HG02763 (cell line): ENCODE data around the gene GBP2.

Experiments used
- ATAC-seq: cut with Tn5 transposase; IDR thresholded peaks from one replicate; pipeline ENCODE4 v1.9.1; 2021; ENCODE audit warnings: mild to moderate bottlenecking, moderate library complexity; ENCODE audit not compliant: unreplicated experiment

GBP2 gene, protein sequence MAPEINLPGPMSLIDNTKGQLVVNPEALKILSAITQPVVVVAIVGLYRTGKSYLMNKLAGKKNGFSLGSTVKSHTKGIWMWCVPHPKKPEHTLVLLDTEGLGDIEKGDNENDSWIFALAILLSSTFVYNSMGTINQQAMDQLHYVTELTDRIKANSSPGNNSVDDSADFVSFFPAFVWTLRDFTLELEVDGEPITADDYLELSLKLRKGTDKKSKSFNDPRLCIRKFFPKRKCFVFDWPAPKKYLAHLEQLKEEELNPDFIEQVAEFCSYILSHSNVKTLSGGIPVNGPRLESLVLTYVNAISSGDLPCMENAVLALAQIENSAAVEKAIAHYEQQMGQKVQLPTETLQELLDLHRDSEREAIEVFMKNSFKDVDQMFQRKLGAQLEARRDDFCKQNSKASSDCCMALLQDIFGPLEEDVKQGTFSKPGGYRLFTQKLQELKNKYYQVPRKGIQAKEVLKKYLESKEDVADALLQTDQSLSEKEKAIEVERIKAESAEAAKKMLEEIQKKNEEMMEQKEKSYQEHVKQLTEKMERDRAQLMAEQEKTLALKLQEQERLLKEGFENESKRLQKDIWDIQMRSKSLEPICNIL

DNA sequence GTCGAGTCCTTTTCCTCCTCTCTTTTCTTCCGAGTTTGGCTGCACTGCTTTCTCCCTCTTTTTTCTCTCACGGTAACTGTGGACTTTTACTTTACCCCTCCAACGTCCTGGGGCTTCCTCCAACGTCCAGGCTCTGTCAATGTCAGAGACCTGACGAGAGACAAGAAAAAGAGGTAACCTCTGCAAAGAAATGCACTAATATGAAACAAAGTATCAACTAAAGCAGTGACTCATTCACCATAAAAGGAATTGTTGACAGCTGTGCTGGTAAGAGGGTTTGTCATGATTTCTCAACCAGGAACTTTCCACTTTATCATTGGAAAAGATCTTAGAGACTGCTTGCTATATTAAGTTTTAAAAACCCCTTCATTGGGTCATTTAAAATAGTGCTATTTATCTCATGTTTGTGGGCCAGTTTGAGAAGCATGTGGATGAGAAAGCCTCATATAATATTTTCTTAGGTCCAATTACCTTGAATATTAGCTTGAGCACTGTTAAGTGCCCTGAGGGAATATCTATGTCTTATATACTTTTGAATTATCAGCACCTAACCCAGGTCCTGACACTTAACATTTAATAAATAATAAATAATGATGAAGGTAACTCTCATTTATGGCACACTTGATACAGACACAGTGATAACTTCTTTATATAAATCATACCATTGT is at the start of gene GBP2:
Gene GBP2, minus strand, starts transcription at position 202 of the 668 bp plus-strand sequence. CDS start 4,148 bp downstream, outside the sequence.
- ATAC-seq, result peak; percentile 76

DNA sequence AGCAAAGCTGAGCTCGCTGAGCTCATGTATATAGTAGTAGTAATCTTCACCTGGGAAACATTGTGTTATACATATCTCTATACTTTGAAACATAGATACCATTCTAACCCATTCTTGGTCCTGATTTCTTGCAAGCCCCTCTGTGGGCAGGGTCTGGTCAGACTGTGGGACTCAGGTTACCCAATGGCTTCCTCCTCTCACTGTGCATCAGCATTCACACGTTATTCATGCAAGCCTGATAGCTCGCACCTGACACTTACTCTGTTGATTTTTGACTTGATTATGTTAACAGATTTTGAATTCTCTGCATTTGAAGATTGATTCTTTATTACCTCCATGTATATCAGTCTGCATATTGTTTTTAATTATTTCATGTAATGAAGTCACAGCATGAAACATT is 48.6 kb upstream of the GBP2 start:
- ATAC-seq, result no peak

DNA sequence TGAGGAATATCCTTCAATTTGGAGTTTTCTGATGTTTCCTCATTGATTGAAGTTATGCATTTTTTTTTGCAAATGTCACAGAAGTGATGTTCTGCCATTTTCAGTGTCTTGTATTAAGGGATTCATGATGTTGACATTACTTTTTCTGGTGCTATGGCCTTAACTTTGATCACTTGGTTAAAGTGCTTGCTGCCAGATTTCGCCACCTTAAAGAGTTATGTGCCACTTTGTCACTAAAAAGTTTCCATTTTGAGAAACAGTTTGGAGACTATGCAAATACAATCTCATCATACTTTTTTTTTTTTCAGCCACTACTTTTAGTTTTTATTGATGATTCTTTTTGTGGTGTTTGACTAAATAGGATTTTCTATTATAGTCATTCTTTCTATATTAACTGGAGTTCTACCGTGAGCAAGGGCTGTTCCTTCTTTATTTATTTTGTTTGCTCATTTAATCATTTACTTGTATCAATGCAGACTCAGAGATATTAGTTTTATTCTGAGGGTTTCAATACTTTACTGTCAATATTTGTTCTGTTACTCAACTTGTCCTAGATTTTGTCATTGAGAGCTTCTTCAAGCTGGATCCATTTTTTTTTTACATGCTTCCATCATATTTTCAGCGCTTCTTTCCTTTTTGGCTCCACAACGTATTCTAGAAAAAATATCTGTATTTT is 46.7 kb upstream of the GBP2 start:
- no peak for ATAC-seq

DNA sequence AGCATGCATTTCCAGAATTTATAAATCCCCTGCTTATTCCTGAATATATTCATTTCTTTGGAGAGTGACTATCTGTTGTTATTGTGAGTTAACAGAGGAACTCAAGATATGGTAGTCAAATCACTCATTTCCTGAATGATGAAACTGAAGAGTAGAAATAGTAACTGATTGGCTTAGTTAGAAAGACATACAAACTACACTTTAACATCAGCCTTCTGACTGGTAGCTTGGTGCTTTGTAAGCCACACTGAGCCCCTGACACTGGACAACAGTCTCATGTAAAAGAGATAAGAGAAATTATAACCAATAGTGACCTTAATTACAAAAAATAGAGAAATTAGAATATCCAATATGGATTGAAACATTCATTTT is 45.1 kb upstream of the GBP2 start:
- no peak for ATAC-seq

DNA sequence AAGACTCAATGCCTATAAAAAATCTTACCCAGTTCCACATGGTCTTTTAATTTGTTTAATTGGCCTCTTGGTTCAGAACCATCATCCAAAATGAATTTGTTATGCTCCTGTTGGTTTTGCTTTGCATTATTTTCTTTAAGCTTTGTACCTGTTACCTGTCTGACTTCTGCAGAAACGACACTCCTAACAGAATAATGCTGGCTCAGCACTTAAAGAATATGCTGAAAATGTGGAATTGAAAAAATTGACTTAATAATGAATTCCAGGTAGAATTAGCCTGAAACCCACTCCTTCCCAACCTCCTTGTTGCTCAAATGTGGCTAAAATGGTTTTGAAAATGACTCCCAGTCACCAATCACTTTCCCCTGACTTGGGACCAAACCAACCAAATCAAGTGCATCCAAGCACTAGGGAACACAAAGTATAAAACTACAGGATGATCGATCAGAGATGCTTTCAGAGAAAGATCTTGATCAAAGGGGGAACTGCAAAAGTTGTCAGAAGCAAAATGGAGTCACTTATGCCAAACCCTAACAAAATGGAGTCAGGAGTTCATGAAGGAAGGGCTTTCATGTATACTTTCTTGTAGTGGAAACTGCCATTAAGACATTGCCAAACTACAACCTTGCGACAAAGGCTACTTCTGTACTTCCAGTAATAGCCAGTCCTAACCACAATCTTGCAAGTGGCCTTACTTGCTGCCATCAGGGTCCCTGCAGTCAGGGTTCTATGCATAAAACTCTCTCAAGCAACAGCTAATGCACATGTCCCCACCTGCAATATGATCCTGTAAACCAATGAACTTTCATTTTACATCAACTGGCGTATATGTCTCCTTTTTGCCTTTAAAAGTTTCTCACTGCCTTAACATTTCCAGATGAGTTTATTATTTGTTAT is 44.5 kb upstream of the GBP2 start:
- ATAC-seq, result no peak

DNA sequence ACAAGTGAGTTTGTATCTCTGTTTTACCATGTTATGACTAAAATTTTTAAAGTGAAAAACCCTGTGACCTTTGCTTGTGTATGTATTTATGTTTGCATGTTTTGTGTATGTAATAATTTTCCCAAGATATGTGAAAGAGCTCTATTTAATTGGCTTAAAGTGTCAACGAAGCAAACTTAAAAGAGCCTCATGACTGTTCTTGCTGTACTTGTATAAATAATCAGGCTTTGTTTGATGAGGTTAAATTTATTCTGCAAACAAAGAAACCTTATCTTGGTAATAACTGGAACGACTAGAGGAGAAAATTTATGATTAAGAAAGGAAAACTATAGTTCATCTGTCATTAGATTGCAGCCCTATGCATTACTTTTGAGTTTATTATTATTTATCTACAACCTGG is 43.3 kb upstream of the GBP2 start:
- ATAC-seq, result no peak

DNA sequence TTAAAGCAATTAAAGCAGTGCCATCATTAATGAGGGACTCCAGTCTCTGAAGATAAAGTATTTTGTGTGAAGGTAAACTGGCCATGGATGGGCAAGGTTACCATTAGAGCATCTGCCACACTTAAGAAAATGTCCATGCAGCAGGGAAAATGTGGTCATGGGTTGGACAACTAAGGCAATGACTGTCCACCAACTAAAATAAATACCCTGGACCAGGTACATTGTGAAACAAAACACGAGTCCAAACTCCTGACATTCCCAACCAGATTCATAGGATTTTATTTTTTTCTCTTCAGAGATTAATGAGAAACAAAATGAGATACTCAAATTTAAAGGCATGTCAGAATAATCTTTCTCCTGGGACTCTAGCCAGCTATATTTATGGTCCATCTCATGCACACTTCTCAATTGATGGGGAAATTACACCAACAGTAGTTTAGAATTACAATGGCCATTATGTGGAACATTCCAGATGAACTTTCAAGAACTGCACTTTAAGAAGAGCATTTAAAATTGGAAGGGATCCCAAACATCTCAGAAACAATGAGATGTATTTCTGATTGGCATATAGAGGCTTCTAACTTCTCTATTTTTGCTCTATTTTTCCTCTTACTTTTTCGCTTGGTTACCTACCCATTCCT is 41.8 kb upstream of the GBP2 start:
- no peak for ATAC-seq

DNA sequence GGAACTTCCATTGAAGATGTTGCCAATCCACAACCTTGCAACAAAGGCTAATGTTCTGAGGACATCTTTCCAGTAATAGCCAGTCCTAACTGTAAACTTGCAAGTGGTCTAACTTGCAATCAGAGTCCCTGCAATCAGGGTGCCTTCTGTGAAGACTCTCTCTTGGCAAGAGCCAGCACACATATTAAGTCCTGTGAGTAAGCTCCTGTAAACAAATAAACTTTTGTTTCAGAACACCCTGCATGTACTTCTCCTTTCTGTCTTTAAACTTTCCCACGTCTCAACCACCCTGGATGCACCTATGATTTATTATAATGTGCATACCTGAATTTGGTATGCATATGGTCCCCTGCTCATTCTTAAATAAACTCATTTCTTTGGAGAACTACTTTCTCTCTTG is 40.8 kb upstream of the GBP2 start:
- no peak for ATAC-seq

DNA sequence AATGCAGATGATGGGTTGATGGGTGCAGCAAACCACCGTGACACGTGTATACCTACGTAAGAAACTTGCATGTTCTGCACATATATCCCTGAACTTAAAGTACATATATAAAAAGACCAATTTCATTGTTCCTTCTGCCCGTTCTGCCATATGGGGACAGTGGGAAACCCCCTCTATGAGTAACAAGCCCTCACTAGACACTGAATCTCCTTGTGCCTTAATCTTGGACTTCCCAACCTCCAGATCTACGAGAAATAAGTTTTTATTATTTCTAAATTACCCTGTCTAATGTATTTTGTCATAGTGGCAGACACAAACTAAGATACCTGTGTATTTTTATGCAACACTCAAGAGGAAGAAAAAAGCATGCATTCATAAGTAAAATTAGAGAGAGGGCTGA is 39.9 kb upstream of the GBP2 start:
- no peak for ATAC-seq

DNA sequence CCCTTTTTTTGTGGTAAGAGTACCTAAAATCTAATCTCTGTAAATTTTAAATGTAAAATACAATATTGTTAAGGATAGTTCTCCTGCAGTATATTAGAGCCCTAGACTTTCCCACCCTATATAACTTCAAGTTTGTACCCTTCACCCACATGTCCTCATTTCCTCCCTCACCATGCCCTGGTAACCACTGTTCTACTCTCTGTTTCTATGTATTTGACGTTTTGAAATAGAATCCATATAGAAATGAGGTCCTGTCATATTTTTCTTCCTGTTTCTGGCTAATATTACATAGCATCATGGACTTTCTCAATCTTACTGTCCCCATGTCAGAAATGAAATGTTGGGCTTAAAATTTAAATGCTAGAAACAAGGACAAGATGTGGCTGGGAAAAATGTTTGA is 25.1 kb upstream of the GBP2 start:
- ATAC-seq, result no peak

DNA sequence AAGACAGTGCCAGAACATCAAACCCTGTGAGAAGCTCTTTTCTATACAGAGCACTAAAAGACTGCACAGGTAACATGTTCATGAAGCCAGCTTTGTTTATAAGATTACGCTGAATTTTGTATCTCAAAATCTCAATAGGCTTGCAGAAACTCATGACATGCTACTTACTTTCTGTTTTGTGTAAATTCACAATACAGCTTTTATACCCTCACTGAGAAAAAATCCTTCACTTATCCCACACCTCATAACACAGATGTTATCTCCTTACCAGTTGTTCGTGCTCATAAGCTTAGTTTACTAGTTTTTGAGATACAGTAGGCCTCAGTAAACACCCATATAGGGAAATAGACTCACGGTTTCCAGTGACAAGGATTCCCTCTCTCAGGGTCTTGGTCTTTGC is 24.1 kb upstream of the GBP2 start:
- no peak for ATAC-seq

DNA sequence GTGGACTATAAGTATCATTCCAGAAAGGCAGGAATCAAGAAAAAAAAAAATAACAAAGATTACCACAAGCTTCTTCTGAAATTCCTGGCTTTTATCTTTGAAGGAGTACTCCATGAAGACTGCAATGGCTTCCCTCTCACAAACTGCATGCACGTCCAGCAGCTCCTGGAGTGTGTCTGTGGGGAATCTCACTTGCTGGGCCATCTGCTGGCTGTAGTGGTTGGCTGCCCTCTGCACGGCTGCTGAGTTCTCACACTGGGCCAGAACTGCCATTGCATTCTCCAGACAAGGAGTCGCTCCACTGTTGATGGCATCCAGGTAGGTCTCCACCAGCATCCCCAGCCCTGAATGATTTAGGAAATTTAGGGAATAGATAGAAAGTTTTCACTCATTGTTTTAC is 23.3 kb upstream of the GBP2 start:
- ATAC-seq, result no peak

DNA sequence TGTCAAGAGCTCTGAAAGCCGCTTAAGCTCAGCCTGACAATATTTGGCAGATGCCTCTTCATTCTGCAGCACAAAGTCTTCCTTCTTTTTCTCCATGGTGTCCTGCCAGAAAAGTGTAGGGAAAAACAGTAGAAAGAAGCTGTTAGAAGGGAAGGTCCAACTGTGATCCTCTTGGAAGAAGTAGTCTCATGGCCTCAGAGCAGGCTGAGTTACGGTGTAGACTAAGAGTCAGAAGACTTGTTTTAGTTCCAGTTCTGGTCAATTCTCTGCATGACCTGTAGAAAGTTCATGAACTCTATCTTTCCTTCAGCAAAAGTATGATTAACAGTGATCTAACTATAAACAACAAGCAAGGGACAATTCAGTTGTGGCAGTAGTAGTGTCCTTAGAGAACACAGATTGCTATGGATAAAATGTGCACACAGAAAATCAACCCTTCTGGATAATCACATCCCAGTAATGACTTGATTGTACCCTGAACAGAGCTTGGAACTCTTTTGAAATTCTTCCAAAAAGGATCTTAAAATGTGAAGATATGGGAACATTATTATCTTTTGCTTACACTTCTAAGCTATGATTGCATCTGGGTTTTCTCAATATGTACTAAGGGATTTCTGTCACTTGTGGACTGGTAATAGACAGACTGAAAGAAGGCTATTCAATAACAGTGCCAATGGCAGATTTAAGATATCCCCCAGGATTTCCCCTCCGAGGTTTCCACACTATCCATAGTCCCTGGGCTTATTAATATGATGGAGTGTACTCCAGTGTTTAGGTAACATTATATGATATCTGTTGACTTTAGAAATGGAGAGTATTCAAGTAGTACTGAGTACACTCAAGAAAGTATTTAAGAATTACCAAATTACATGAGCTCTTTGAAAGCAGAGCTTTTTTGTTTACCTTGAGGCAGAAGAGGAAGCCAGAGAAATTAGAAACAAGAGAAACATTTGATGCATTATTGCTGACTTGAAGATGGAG is 22.1 kb upstream of the GBP2 start:
- ATAC-seq, result no peak

DNA sequence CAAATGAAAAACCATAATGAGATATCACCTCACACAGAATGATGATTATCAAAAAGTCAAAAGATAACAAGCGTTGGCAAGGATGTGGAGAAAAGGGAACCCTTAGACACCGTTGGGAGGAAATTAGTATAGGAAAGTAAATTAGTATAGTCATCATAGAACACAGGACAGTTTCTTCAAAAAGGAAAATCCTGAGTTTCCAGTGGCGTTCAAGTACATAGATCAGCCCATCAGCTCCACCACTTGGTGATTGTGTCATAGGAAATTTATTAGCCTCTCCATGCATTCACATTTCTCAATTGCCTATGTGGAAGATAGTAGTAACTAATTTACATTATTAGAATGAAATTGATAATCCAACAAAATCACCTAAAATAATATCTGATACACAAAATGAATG is 20.8 kb upstream of the GBP2 start:
- no peak for ATAC-seq

DNA sequence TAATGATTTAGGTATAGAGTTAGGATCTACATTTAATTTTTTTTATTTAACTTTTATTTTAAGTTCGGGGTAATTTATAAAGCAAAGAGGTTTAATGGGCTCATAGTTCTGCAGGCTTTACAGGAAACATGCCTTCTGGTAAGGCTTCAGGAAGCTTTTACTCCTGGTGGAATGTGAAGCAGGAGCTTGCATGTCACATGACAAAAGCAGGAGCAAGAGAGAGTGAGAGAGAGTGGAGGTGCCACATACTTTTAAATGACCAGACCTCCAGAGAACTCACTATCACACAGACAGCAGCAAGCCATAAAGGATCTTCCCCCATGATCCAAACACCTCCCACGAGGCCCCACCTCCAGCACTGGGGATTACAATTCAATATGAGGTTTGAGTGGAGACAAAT is 17.6 kb upstream of the GBP2 start:
- no peak for ATAC-seq

DNA sequence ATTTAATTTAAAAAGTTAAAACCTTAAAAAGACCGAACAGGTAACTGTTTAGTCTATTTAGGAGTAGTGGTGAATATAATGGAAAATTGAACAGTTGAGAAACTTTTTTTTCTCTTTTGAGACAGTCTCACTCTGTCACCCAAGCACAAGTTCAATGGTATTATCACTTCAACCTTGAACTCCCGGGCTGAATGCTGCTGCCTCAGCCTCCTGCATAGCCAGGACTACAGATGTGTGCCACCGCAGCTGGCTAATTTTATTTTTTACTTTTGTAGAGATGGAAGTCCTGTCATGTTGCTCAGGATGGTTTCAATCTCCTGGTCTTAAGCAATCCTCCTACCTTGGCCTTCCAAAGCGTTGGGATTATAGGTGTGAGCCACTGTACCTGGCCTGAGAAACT is 16.2 kb upstream of the GBP2 start:
- ATAC-seq, result no peak

DNA sequence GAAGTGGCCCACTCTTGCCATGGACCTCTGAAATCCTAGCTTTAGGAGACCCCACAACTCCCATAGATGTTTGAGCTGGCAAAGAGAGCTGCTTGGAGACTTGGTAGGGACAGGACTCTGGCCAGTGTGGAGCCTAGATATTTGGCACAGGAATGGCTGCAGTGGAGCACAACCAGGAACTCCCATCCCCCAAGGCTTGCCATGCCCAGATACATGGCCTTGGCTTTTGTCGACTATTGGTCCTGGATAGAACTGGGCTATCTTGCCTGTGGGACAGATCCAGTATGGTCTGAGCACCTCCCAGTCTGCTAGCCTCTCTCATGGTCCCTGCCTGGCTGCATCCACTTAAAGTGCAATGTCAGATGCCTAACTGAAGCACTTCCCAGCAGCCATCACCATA is 7.8 kb upstream of the GBP2 start:
- ATAC-seq, result no peak

DNA sequence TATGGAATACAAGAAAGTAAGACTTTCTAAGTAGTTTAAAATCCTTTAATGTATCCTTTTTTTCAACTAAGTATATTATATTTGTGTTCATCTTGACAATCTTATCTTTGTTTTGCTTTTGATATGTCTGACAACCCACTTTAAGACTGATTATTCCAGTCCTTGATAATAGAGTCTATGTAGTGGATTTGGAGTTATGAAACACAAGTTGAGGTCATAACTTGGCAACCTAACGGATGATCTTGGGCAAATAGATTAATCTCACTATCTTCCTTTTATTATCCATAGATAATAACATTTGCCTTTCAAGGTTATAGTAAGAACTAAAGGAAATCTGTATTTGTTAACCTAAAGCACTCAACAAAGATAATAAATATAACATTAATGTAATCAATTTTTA is 4.8 kb upstream of the GBP2 start:
- no peak for ATAC-seq

DNA sequence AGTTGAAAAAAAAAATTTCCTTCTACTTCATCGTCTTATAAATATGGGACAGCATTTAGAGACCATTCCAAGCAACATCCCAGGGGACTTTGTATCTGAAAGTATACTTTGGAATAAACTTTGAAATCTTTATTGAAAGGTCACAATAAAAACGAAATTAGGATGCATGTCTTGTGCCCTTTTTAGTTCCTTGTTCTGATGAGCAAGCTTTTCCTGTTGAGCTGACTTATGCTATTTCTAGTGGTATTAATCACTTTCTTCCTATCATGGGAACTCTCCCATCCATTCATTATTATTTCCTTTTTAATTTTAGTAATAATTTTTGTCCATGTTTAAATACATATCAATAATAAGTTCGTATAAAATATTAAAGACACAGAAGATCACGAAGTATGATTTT is 4.0 kb upstream of the GBP2 start:
- no peak for ATAC-seq
